HL-60 (cell line): ENCODE measurements around the gene TTC28.

Source experiments
- CTCF ChIP-seq: IDR thresholded peaks from one replicate; pipeline ENCODE4 v1.5.1; 2011; ENCODE audit warnings: low read length, control low read depth, inconsistent platforms; ENCODE audit not compliant: insufficient read depth
- GABPA ChIP-seq: IDR thresholded peaks from 2 replicates; pipeline ENCODE4 v1.6.1; 2012; ENCODE audit warnings: low read depth
- POLR2AphosphoS5 ChIP-seq: IDR thresholded peaks from 2 replicates; pipeline ENCODE4 v1.6.1; 2012; ENCODE audit warnings: low read depth
- SPI1 ChIP-seq: IDR thresholded peaks from 2 replicates; pipeline ENCODE4 v1.6.1; 2012; ENCODE audit warnings: low read depth, mild to moderate bottlenecking, borderline replicate concordance
- TF ChIP-seq, protein P1 (sequence below): IDR thresholded peaks from 2 replicates; pipeline ENCODE4 v1.6.1; 2012; ENCODE audit warnings: low read depth; ENCODE audit not compliant: insufficient replicate concordance

- TF ChIP-seq CTCF (no peak), POLR2AphosphoS5 (no peak), SPI1 (no peak), GABPA (no peak)
- TF ChIP-seq, protein P1, sequence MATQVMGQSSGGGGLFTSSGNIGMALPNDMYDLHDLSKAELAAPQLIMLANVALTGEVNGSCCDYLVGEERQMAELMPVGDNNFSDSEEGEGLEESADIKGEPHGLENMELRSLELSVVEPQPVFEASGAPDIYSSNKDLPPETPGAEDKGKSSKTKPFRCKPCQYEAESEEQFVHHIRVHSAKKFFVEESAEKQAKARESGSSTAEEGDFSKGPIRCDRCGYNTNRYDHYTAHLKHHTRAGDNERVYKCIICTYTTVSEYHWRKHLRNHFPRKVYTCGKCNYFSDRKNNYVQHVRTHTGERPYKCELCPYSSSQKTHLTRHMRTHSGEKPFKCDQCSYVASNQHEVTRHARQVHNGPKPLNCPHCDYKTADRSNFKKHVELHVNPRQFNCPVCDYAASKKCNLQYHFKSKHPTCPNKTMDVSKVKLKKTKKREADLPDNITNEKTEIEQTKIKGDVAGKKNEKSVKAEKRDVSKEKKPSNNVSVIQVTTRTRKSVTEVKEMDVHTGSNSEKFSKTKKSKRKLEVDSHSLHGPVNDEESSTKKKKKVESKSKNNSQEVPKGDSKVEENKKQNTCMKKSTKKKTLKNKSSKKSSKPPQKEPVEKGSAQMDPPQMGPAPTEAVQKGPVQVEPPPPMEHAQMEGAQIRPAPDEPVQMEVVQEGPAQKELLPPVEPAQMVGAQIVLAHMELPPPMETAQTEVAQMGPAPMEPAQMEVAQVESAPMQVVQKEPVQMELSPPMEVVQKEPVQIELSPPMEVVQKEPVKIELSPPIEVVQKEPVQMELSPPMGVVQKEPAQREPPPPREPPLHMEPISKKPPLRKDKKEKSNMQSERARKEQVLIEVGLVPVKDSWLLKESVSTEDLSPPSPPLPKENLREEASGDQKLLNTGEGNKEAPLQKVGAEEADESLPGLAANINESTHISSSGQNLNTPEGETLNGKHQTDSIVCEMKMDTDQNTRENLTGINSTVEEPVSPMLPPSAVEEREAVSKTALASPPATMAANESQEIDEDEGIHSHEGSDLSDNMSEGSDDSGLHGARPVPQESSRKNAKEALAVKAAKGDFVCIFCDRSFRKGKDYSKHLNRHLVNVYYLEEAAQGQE, result no peak
These were observed 32.5 kb upstream of the TTC28 start for GRCh38 chr22:28711820-28712777.
